ENCODE measurements around the gene ELP5. TPM values are rescaled to one million over a fixed set of nuclear protein-coding genes. Genes with fewer than 3 reads are reported as not detected.
A peak's percentile ranks its signal among the peaks of the same experiment; 100 is the strongest.

ELP5 gene
- total and polyA plus RNA-seq, 2 donors from 2014 or later = 41.9 to 110 TPM

DNA sequence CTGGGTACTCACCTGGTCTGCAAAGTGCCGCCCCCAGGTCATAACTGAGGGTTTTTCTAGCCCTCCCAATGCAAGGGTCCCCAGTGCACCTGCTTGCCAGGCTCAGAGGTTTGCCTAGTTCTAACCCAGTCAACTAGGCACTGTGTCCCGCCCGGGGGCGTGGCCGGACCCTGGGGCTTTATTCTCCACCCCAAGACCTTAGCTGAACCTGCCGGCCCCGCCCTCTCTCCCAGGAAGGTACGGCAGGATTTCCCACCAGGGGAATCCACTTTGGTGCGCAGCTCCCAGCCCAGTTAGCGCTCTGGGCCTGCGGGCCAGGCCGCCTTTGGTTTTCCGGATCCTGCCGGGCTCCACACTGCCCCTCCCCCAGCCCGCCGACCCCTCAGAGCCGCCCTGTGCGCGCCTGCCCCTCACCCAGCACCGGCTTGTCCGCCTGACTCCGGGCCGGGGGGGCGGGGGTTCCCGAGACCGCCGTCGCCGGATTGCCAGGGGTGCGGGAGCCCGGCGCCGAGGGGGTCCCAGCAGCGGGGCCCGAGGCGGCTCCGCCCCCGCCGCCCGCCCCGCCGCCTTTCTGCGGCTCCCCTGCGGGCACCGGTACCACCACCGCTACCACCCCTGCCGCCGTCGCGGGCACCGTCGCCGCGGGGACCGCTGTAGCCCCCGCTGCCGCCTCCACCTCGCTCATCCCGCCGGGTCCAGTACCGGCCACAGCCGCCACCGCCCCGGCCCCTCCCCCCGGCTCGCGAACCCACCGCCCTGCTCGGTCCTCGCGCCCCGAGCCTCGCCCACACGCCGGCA lies 42.0 kb downstream of the ELP5 start:
- H3K4me1 ChIP-seq (ENCODE audit: control insufficient read depth in 2 of 3, insufficient read depth in 2 of 3, low read depth in 1 of 3, low read length in 3 of 3) = peaks cover 0 to 15% (median 14%) of the 10 kb centered on the region in 3 donors
- intact Hi-C loops (cut with DNase I) = no loop called here
- H3K36me3 ChIP-seq (ENCODE audit: control insufficient read depth in 2 of 3, insufficient read depth in 3 of 3, low read length in 3 of 3) = no peaks in the 10 kb centered on the region
- no peak overlapping the region for H3K4me3 ChIP-seq (ENCODE audit: low read length in 3 of 3)
- TF ChIP-seq, protein P1, sequence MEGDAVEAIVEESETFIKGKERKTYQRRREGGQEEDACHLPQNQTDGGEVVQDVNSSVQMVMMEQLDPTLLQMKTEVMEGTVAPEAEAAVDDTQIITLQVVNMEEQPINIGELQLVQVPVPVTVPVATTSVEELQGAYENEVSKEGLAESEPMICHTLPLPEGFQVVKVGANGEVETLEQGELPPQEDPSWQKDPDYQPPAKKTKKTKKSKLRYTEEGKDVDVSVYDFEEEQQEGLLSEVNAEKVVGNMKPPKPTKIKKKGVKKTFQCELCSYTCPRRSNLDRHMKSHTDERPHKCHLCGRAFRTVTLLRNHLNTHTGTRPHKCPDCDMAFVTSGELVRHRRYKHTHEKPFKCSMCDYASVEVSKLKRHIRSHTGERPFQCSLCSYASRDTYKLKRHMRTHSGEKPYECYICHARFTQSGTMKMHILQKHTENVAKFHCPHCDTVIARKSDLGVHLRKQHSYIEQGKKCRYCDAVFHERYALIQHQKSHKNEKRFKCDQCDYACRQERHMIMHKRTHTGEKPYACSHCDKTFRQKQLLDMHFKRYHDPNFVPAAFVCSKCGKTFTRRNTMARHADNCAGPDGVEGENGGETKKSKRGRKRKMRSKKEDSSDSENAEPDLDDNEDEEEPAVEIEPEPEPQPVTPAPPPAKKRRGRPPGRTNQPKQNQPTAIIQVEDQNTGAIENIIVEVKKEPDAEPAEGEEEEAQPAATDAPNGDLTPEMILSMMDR (IDR thresholded peaks at IDR 0.05; ENCODE audit: borderline replicate concordance, extremely low read depth, insufficient read depth) = no peak
- no peak for FAIRE-seq
- H3K27ac ChIP-seq (ENCODE audit: low read depth in 2 of 2, low read length in 2 of 2) = no peak overlapping the region
- H3K9me3 ChIP-seq (ENCODE audit: control insufficient read depth in 2 of 3, insufficient read depth in 1 of 3, low read length in 3 of 3) = no peaks in the 10 kb centered on the region
- DNase-seq = peak; percentile 26 to 87 (median 43)
- H3K9ac ChIP-seq (ENCODE audit: low read length in 3 of 3) = no peak overlapping the region
- peaks cover 3% of the 10 kb centered on the region for H3K27me3 ChIP-seq (ENCODE audit: control insufficient read depth, insufficient read depth, low read length)

- TF ChIP-seq, protein P1 (IDR thresholded peaks at IDR 0.05; ENCODE audit: borderline replicate concordance, extremely low read depth, insufficient read depth) = no peak
- intact Hi-C loops (cut with DNase I) = no loop called here
- Histone ChIP-seq H3K36me3 (ENCODE audit: control insufficient read depth in 2 of 3, insufficient read depth in 3 of 3, low read length in 3 of 3) (no peaks in the 10 kb centered on the region), H3K9me3 (ENCODE audit: control insufficient read depth in 2 of 3, insufficient read depth in 1 of 3, low read length in 3 of 3) (no peaks in the 10 kb centered on the region), H3K9ac (ENCODE audit: low read length in 3 of 3) (no peak within 1 kb of the TSS), H3K27ac (ENCODE audit: low read depth in 2 of 2, low read length in 2 of 2) (no peak within 1 kb of the TSS), H3K27me3 (ENCODE audit: control insufficient read depth, insufficient read depth, low read length) (peaks cover 3% of the 10 kb centered on the region), H3K4me1 (ENCODE audit: control insufficient read depth in 2 of 3, insufficient read depth in 2 of 3, low read depth in 1 of 3, low read length in 3 of 3) (peaks cover 0 to 15% (median 14%) of the 10 kb centered on the region in 3 donors), H3K4me3 (ENCODE audit: low read length in 3 of 3) (no peak within 1 kb of the TSS)
- no peak for FAIRE-seq
- peak; percentile 84 to 93 (median 87) for DNase-seq
These were observed 42.7 kb downstream of the ELP5 start, which contains the start of gene YBX2 for GRCh38 chr17:7294614-7295153. Gene YBX2, minus strand, starts transcription at chr17:7294639. Its CDS starts 139 bp downstream, at chr17:7294500.

DNA sequence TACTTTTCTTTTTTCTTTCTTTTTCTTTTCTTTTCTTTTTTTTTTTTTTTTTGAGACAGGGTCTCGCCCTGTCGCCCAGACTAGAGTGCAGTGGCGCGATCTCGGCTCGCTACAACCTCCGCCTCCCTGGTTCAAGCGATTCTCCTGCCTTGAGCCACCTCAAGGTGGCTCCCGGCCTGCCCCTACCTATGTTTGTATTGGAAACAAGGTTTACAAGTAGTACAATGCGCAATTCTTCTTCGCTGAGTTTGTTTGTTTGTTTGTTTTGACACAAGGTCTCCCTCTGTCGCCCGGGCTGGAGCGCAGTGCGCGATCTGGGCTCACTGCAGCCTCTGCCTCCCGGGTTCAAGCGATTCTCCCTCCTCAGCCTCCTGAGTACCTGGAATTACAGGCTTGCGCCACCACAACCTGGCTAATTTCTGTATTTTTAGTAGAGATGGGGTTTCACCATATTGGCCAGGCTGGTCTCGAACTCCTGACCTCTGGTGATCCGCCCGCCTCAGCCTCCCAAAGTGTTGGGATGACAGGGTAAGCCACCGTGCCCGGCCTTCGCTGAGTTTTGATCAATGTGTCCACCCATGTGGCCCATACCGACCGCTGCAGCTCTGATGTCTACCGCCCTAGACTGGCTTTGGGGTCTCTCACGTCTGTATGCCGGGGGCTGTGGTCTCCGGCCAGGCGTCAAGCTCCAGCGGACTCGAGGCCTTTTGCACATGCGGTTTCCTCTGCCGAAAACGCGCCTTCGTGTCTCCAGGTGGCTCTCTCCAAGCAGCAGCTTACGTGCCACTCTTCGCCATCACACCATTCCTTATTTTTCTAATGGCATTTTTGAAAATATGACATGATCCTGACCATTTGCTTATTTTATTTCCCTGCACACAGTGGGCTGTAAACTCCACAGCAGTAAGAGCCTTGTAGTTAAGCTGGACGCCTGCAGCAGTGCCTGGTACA lies 43.5 kb downstream of the ELP5 start:
- H3K4me1 ChIP-seq (ENCODE audit: control insufficient read depth in 2 of 3, insufficient read depth in 2 of 3, low read depth in 1 of 3, low read length in 3 of 3) = peaks cover 0 to 15% (median 14%) of the 10 kb centered on the region in 3 donors
- H3K4me3 ChIP-seq (ENCODE audit: low read length in 3 of 3) = peak overlapping the region in 1 of 3 donors; percentile 20
- FAIRE-seq (no peak), DNase-seq (no peak)
- H3K36me3 ChIP-seq (ENCODE audit: control insufficient read depth in 2 of 3, insufficient read depth in 3 of 3, low read length in 3 of 3) = no peaks in the 10 kb centered on the region
- TF ChIP-seq, protein P1 (IDR thresholded peaks at IDR 0.05; ENCODE audit: borderline replicate concordance, extremely low read depth, insufficient read depth) = no peak
- peaks cover 3% of the 10 kb centered on the region for H3K27me3 ChIP-seq (ENCODE audit: control insufficient read depth, insufficient read depth, low read length)
- H3K9ac ChIP-seq (ENCODE audit: low read length in 3 of 3) = no peak overlapping the region
- intact Hi-C loops (cut with DNase I) = no loop called here
- peak overlapping the region in 1 of 2 donors; percentile 41 for H3K27ac ChIP-seq (ENCODE audit: low read depth in 2 of 2, low read length in 2 of 2)
- H3K9me3 ChIP-seq (ENCODE audit: control insufficient read depth in 2 of 3, insufficient read depth in 1 of 3, low read length in 3 of 3) = no peaks in the 10 kb centered on the region
